Stomach (tissue), 9 donors: ENCODE data around the gene C11orf98. TPM values are rescaled to one million over a fixed set of nuclear protein-coding genes. Genes with fewer than 3 reads are reported as not detected.
"Not testable (repeated sequence)": the region's sequence is repeated elsewhere in the genome, so short reads cannot be mapped to it uniquely, and the experiment has no call there.

Experiments used
- DNase-seq, 2 donors: peaks; one replicate each; pipeline versions ENCODE4 v3.0.0 to v3.0.0-alpha.2; 2013 to 2019
- H3K27ac ChIP-seq, 5 donors: fragments of 200-600 bp in 4 of 5; sonication (generic) in 4 of 5; one replicate each; pipeline ENCODE4 v1.5.1; 2013 to 2019; ENCODE audit warnings: mild to moderate bottlenecking in 1 of 5, moderate library complexity in 1 of 5
- H3K27me3 ChIP-seq, 3 donors: fragments of 200-600 bp; sonication (generic); one replicate each; pipeline ENCODE4 v1.5.1; 2017 to 2019; ENCODE audit warnings: mixed run types in 1 of 3
- H3K36me3 ChIP-seq, 4 donors: fragments of 200-600 bp; sonication (generic); 1 replicate in 3 of 4; 2 replicates in 1 of 4; pipeline ENCODE4 v1.5.1; 2016 to 2019
- H3K4me1 ChIP-seq, 4 donors: fragments of 200-600 bp; sonication (generic); one replicate each; pipeline ENCODE4 v1.5.1; 2016 to 2019
- H3K4me3 ChIP-seq, 4 donors: fragments of 200-600 bp; sonication (generic) in 3 of 4; one replicate each; pipeline ENCODE4 v1.5.1; 2016 to 2019; ENCODE audit warnings: mild to moderate bottlenecking in 1 of 4
- H3K9me3 ChIP-seq, 4 donors: fragments of 200-600 bp; sonication (generic); one replicate each; pipeline ENCODE4 v1.5.1; 2016 to 2019
- EP300 ChIP-seq: sonication (generic); formaldehyde crosslinking; IDR thresholded peaks from one replicate; pipeline ENCODE4 v1.6.1; 2017; ENCODE audit warnings: antibody characterized with exemption
- POLR2A ChIP-seq, 4 donors: fragments of 450-650 bp; IDR thresholded peaks; one replicate each; pipeline ENCODE4 v1.6.1; 2016; ENCODE audit warnings: antibody characterized with exemption in 4 of 4, control low read depth in 2 of 4, mild to moderate bottlenecking in 1 of 4, moderate library complexity in 1 of 4
- POLR2AphosphoS5 ChIP-seq, 3 donors: sonication (generic); formaldehyde crosslinking; IDR thresholded peaks; one replicate each; pipeline ENCODE4 v1.6.1; 2016; ENCODE audit warnings: antibody characterized with exemption in 3 of 3
- WGBS, 5 donors: extraction: QIAGEN DNeasy Blood & Tissue Kit in 3 of 5; methylation state at CpG; one replicate each; pipeline versions ENCODE4 v1.1.5 to v1.1.7; 2013 to 2018; 5-methylcytosine and 5-hydroxymethylcytosine counted together
- intact Hi-C: fragments of 100-400 bp; cut with DNase I; formaldehyde crosslinking; loops from one replicate; pipeline ENCODE4 v1.15.1; 2023; ENCODE audit warnings: low total_unique reads
- polyA plus RNA-seq, 3 donors: library from polyadenylated mRNA; stranded (reverse); fragments of 200-250 nt; gene quantifications; one replicate each; pipeline ENCODE4 v1.2.3, GENCODE V29; 2013
- small RNA-seq, 4 donors: library from RNA; depleted of rRNA; stranded (forward); fragments of <200 nt; gene quantifications; one replicate each; pipeline ENCODE3, GENCODE V24; 2016
- total RNA-seq, 5 donors: library from RNA; depleted of rRNA; stranded (reverse); fragments of >200 nt; gene quantifications; one replicate each; pipeline versions ENCODE4 v1.1.0 to v1.2.3, GENCODE V29; 2014 to 2016
- TF ChIP-seq, protein P1 (sequence below), 7 experiments: fragments of 450-650 bp in 4 of 7; fragments of 200-600 bp in 3 of 7; sonication (generic) in 3 of 7; IDR thresholded peaks; one replicate each; pipeline ENCODE4 v1.5.1; 2016 to 2019; ENCODE audit warnings: antibody characterized with exemption in 7 of 7, control low read depth in 2 of 7, mild to moderate bottlenecking in 1 of 7
- donor health status: healthy with polysubstance abuse.
- donor health status: Bipolar disorder and iron deficiency.
- donor health status: healthy.

Gene C11orf98
- total and polyA plus RNA-seq, 8 donors: 5.8 to 179 (median 45.0) TPM

DNA sequence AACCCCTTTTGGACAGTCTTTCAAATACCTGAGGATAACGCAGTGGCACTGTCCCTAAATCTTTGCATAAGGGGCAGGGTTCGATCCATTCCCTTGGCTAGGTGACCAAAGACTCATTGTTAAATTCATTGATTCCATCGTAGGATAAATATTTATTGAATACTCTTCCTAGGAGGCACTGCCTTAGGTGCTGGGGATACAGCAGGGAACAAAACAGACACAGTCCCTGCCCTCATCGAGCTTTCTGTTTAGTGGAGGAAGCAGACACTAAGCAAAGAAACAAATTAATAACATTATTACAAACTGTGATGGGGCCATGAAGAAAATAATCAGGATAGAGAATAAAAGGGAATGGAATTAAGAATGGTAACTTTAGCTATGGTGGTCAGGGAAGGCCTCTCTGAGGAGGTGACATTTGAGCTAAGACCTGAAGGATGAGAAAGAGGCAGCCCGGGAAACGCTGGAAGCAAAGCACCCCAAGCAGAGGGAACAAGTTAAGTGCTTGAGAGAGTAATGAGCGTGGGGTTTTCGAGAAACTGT, 43.9 kb downstream of the C11orf98 start:
- TF ChIP-seq POLR2AphosphoS5 (IDR thresholded peaks at IDR 0.05): no peak
- TF ChIP-seq, protein P1, sequence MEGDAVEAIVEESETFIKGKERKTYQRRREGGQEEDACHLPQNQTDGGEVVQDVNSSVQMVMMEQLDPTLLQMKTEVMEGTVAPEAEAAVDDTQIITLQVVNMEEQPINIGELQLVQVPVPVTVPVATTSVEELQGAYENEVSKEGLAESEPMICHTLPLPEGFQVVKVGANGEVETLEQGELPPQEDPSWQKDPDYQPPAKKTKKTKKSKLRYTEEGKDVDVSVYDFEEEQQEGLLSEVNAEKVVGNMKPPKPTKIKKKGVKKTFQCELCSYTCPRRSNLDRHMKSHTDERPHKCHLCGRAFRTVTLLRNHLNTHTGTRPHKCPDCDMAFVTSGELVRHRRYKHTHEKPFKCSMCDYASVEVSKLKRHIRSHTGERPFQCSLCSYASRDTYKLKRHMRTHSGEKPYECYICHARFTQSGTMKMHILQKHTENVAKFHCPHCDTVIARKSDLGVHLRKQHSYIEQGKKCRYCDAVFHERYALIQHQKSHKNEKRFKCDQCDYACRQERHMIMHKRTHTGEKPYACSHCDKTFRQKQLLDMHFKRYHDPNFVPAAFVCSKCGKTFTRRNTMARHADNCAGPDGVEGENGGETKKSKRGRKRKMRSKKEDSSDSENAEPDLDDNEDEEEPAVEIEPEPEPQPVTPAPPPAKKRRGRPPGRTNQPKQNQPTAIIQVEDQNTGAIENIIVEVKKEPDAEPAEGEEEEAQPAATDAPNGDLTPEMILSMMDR (IDR thresholded peaks at IDR 0.05): no peak
- TF ChIP-seq POLR2A (IDR thresholded peaks at IDR 0.05): no peak
- no peak for TF ChIP-seq EP300
- 20 to 23% (median 22%) methylated on average over 8 of the region's 8 CpGs for WGBS, 5 donors
- intact Hi-C loops: no loop called here
- DNase-seq: no peak
- Histone ChIP-seq H3K4me3 (peak overlapping the region; percentile 68 to 82 (median 76)), H3K36me3 (peaks cover 12 to 43% (median 31%) of the 10 kb centered on the region in 4 donors), H3K9me3 (no peaks in the 10 kb centered on the region), H3K27ac (peak overlapping the region; percentile 71 to 94 (median 93)), H3K27me3 (no peaks in the 10 kb centered on the region), H3K4me1 (peaks cover 17 to 23% (median 20%) of the 10 kb centered on the region in 4 donors)

DNA sequence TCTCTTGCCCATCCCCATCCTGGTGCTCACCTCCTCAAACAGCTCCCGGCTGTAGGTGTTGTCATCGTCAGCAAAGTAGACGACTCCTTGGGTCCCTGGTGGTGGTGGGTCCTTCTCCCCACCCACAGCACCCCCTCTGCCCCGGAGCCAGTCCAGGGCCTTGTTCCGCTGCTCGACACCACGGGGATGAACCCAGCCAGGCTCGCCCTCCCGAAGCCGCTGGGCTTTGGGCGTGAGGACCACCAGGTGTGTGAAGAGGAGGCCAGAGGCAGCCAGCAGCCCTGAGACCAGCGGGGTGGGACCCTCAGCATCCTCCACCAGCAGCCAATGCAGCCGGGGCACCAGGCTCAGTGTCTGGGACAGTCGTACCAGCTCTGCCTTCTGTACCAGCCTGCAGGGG, 48.1 kb downstream of the C11orf98 start:
- H3K9me3 ChIP-seq, H3K27me3 ChIP-seq, H3K27ac ChIP-seq, DNase-seq, H3K4me3 ChIP-seq, intact Hi-C loops: not testable (repeated sequence)
- 89 to 97% (median 94%) methylated on average over 10 to 14 of the region's 14 CpGs for WGBS, 5 donors
- Histone ChIP-seq H3K4me1 (peaks cover 20 to 36% (median 28%) of the 10 kb centered on the region in 4 donors), H3K36me3 (peaks cover 0 to 43% (median 30%) of the 10 kb centered on the region in 4 donors)

DNA sequence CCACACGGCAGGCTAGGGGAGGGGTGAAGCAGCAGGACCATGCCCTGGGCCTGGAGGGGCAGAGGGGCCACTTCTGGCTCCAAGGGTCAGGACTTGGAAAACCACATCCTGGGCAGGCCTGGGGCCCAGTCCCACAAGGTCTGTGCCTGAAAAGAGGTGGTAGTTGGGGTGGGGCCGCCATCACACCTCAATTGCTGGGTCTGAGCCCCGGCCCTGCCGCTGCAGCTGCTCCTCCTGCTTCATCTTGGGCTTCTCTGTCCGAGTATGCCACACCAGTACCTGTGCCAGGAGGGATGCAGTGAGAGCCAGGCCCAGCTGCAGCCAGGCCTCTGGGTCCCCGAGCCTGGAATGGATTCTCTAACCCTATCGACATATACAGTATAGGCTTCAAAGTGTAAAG, 49.5 kb downstream of the C11orf98 start:
- intact Hi-C loops: no loop called here
- TF ChIP-seq POLR2A (IDR thresholded peaks at IDR 0.05): no peak
- TF ChIP-seq, protein P1 (IDR thresholded peaks at IDR 0.05): no peak
- no peak for TF ChIP-seq POLR2AphosphoS5 (IDR thresholded peaks at IDR 0.05)
- TF ChIP-seq EP300: no peak
- WGBS, 5 donors: 82 to 94% (median 85%) methylated on average over 3 to 7 of the region's 7 CpGs
- Histone ChIP-seq H3K4me3 (no peak overlapping the region), H3K4me1 (peaks cover 25 to 41% (median 30%) of the 10 kb centered on the region in 4 donors), H3K9me3 (no peaks in the 10 kb centered on the region), H3K27ac (no peak overlapping the region), H3K27me3 (no peaks in the 10 kb centered on the region), H3K36me3 (peaks cover 6 to 44% (median 35%) of the 10 kb centered on the region in 4 donors)
- no peak for DNase-seq

DNA sequence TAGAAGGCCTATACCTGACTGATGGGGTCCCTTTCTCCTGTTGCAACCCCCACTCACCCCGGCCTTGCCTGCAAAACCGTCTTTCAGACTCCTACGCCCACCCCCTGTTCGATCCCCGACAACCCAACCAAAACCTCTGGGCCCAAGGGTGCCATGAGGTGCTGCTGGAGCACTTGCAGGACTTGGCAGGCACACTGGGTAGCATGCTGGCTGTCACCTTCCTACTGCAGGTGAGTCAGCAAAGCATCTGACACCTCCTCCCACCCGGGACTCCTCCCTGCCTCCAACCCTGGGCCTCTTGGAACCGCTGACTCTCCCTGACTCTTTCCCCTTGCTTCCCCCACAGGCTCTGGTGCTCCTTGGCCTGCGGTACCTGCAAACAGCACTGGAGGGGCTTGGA, 50.7 kb downstream of the C11orf98 start:
- no peaks in the 10 kb centered on the region for H3K27me3 ChIP-seq
- H3K4me3 ChIP-seq: no peak overlapping the region
- H3K36me3 ChIP-seq: peaks cover 13 to 56% (median 46%) of the 10 kb centered on the region in 4 donors
- TF ChIP-seq POLR2AphosphoS5 (IDR thresholded peaks at IDR 0.05) (peak in 1 of 3 donors; percentile 23), POLR2A (IDR thresholded peaks at IDR 0.05) (no peak)
- H3K4me1 ChIP-seq: peaks cover 20 to 36% (median 28%) of the 10 kb centered on the region in 4 donors
- intact Hi-C loops: no loop called here
- peak overlapping the region in 4 of 5 donors; percentile 95 to 97 (median 96) for H3K27ac ChIP-seq
- H3K9me3 ChIP-seq: no peaks in the 10 kb centered on the region
- DNase-seq: peak; percentile 56 to 65
- 61 to 74% (median 65%) methylated on average over 7 to 8 of the region's 8 CpGs for WGBS, 5 donors

DNA sequence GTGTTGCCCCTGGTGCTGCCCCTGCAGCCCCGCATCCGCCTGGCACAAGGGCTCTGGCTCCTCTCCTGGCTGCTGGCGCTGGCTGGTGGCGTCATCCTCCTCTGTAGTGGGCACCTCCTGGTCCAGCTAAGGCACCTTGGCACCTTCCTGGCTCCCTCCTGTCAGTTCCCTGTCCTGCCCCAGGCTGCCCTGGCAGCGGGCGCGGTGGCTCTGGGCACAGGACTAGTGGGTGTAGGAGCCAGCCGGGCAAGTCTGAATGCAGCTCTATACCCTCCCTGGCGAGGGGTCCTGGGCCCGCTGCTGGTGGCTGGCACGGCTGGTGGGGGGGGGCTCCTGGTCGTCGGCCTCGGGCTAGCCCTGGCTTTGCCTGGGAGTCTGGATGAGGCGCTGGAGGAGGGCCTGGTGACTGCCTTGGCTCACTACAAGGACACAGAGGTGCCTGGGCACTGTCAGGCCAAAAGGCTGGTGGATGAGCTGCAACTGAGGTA, 51.7 kb downstream of the C11orf98 start:
- Histone ChIP-seq H3K4me1 (peaks cover 20 to 36% (median 28%) of the 10 kb centered on the region in 4 donors), H3K27ac (peak overlapping the region; percentile 83 to 97 (median 96)), H3K27me3 (no peaks in the 10 kb centered on the region), H3K9me3 (no peaks in the 10 kb centered on the region), H3K4me3 (peak overlapping the region; percentile 75 to 84 (median 76)), H3K36me3 (peaks cover 13 to 63% (median 51%) of the 10 kb centered on the region in 4 donors)
- WGBS, 5 donors: 27 to 47% (median 37%) methylated on average over 5 to 15 of the region's 15 CpGs
- DNase-seq: peak in 1 of 2 donors; percentile 32
- intact Hi-C loops: no loop called here
- TF ChIP-seq, protein P1 (IDR thresholded peaks at IDR 0.05): no peak
- no peak for TF ChIP-seq EP300
- TF ChIP-seq POLR2A (IDR thresholded peaks at IDR 0.05): no peak
- no peak for TF ChIP-seq POLR2AphosphoS5 (IDR thresholded peaks at IDR 0.05)

Small RNA genes within 50 kb of the gene (small RNA-seq; reads per million reads assigned to genes)
- 0 reads per million in 4 donors for gene SNORA57

Other genes starting within 250 kb of the C11orf98 start
- 10 to 100 TPM in 1 of 5 donors, 1 to 10 TPM in 1, not detected in 3; 2.6 to 11.2 TPM for gene SCGB1A1, start 246.2 kb downstream of the C11orf98 start, total RNA-seq
- gene SCGB1A1, start 246.2 kb downstream of the C11orf98 start, polyA plus RNA-seq: 10 to 100 TPM in 1 of 3 donors, not detected in 2; 53.9 TPM
- gene AHNAK, start 118.4 kb downstream of the C11orf98 start, total RNA-seq: 100 to 1,000 TPM; 550 to 693 (median 622) TPM
- 10 to 100 TPM; 37.4 to 76.8 (median 60.3) TPM for gene AHNAK, start 118.4 kb downstream of the C11orf98 start, polyA plus RNA-seq
- 1,000 to 10,000 TPM in 1 of 5 donors, 100 to 1,000 TPM in 4; 671 to 1,412 (median 779) TPM for gene EEF1G, start 91.3 kb downstream of the C11orf98 start, total RNA-seq
- 1,000 to 10,000 TPM; 1,415 to 1,760 (median 1,525) TPM for gene EEF1G, start 91.3 kb downstream of the C11orf98 start, polyA plus RNA-seq
- gene TUT1, start 73.7 kb downstream of the C11orf98 start, total RNA-seq: 10 to 100 TPM in 3 of 5 donors, 1 to 10 TPM in 2; 6.1 to 36.2 (median 12.3) TPM
- 10 to 100 TPM; 13.3 to 18.9 (median 16.3) TPM for gene TUT1, start 73.7 kb downstream of the C11orf98 start, polyA plus RNA-seq
- gene MTA2, start 63.3 kb downstream of the C11orf98 start, total RNA-seq: 100 to 1,000 TPM in 1 of 5 donors, 10 to 100 TPM in 4; 53.9 to 110 (median 85.3) TPM
- 10 to 100 TPM; 32.8 to 44.6 (median 34.7) TPM for gene MTA2, start 63.3 kb downstream of the C11orf98 start, polyA plus RNA-seq
- 100 to 1,000 TPM in 1 of 5 donors, 10 to 100 TPM in 4; 24.4 to 112 (median 51.8) TPM for gene EML3, start 52.4 kb downstream of the C11orf98 start, total RNA-seq
- gene EML3, start 52.4 kb downstream of the C11orf98 start, polyA plus RNA-seq: 10 to 100 TPM; 68.1 to 71.3 (median 69.2) TPM
- 1 to 10 TPM in 3 of 5 donors, under 1 TPM in 1, not detected in 1; 0.29 to 5.8 (median 2.8) TPM for gene ROM1, start 52.0 kb downstream of the C11orf98 start, total RNA-seq
- 10 to 100 TPM in 1 of 3 donors, 1 to 10 TPM in 2; 4.6 to 13.0 (median 5.1) TPM for gene ROM1, start 52.0 kb downstream of the C11orf98 start, polyA plus RNA-seq
- gene B3GAT3, start 43.2 kb downstream of the C11orf98 start, total RNA-seq: 10 to 100 TPM in 4 of 5 donors, 1 to 10 TPM in 1; 5.2 to 50.8 (median 13.8) TPM
- 10 to 100 TPM; 18.5 to 38.8 (median 27.6) TPM for gene B3GAT3, start 43.2 kb downstream of the C11orf98 start, polyA plus RNA-seq
- gene GANAB, start 18.6 kb downstream of the C11orf98 start, total RNA-seq: 100 to 1,000 TPM in 2 of 5 donors, 10 to 100 TPM in 3; 66.0 to 155 (median 95.5) TPM
- 10 to 100 TPM; 21.4 to 70.7 (median 66.2) TPM for gene GANAB, start 18.6 kb downstream of the C11orf98 start, polyA plus RNA-seq
- gene INTS5, start 11.9 kb downstream of the C11orf98 start, total RNA-seq: 10 to 100 TPM in 4 of 5 donors, 1 to 10 TPM in 1; 5.8 to 16.7 (median 15.1) TPM
- gene INTS5, start 11.9 kb downstream of the C11orf98 start, polyA plus RNA-seq: 1 to 10 TPM; 5.9 to 7.2 (median 7.2) TPM
- gene CSKMT, start 102 bp upstream of the C11orf98 start, total RNA-seq: 1 to 10 TPM in 4 of 5 donors, not detected in 1; 3.5 to 7.6 (median 4.9) TPM
- gene CSKMT, start 102 bp upstream of the C11orf98 start, polyA plus RNA-seq: 10 to 100 TPM in 2 of 3 donors, 1 to 10 TPM in 1; 8.7 to 25.5 (median 19.9) TPM
- gene UQCC3, start 6.5 kb upstream of the C11orf98 start, total RNA-seq: 10 to 100 TPM in 2 of 5 donors, 1 to 10 TPM in 3; 4.2 to 49.8 (median 8.1) TPM
- gene UQCC3, start 6.5 kb upstream of the C11orf98 start, polyA plus RNA-seq: 10 to 100 TPM; 16.2 to 30.3 (median 20.9) TPM
- 10 to 100 TPM in 3 of 5 donors, 1 to 10 TPM in 1, under 1 TPM in 1; 0.45 to 56.6 (median 10.3) TPM for gene LBHD1, start 7.1 kb upstream of the C11orf98 start, total RNA-seq
- 1 to 10 TPM; 4.9 to 6.8 (median 5.5) TPM for gene LBHD1, start 7.1 kb upstream of the C11orf98 start, polyA plus RNA-seq
- 100 to 1,000 TPM in 3 of 5 donors, 10 to 100 TPM in 2; 78.6 to 236 (median 151) TPM for gene UBXN1, start 13.9 kb upstream of the C11orf98 start, total RNA-seq
- gene UBXN1, start 13.9 kb upstream of the C11orf98 start, polyA plus RNA-seq: 100 to 1,000 TPM; 113 to 236 (median 194) TPM
- gene LRRN4CL, start 24.3 kb upstream of the C11orf98 start, total RNA-seq: 10 to 100 TPM in 2 of 5 donors, 1 to 10 TPM in 3; 4.0 to 20.0 (median 8.2) TPM
- 1 to 10 TPM; 1.6 to 4.6 (median 1.8) TPM for gene LRRN4CL, start 24.3 kb upstream of the C11orf98 start, polyA plus RNA-seq
- gene BSCL2, start 42.2 kb upstream of the C11orf98 start, total RNA-seq: 100 to 1,000 TPM in 3 of 5 donors, 10 to 100 TPM in 2; 29.9 to 144 (median 110) TPM
- gene BSCL2, start 42.2 kb upstream of the C11orf98 start, polyA plus RNA-seq: 10 to 100 TPM; 63.4 to 95.9 (median 92.6) TPM
- gene GNG3, start 42.5 kb upstream of the C11orf98 start, total RNA-seq: not detected
- gene GNG3, start 42.5 kb upstream of the C11orf98 start, polyA plus RNA-seq: under 1 TPM in 1 of 3 donors, not detected in 2; 0.75 TPM
- gene HNRNPUL2, start 62.2 kb upstream of the C11orf98 start, total RNA-seq: 10 to 100 TPM; 10.3 to 73.5 (median 36.0) TPM
- gene HNRNPUL2, start 62.2 kb upstream of the C11orf98 start, polyA plus RNA-seq: 10 to 100 TPM; 25.1 to 28.6 (median 27.3) TPM
- gene TTC9C, start 63.3 kb upstream of the C11orf98 start, total RNA-seq: 10 to 100 TPM in 1 of 5 donors, 1 to 10 TPM in 3, under 1 TPM in 1; 0.89 to 26.6 (median 8.2) TPM
- 10 to 100 TPM; 16.6 to 33.6 (median 26.0) TPM for gene TTC9C, start 63.3 kb upstream of the C11orf98 start, polyA plus RNA-seq
- gene ZBTB3, start 89.0 kb upstream of the C11orf98 start, total RNA-seq: 10 to 100 TPM in 2 of 5 donors, 1 to 10 TPM in 2, not detected in 1; 4.2 to 16.5 (median 9.5) TPM
- gene ZBTB3, start 89.0 kb upstream of the C11orf98 start, polyA plus RNA-seq: 1 to 10 TPM; 3.3 to 6.9 (median 3.4) TPM
- 10 to 100 TPM in 4 of 5 donors, 1 to 10 TPM in 1; 3.8 to 95.5 (median 23.9) TPM for gene POLR2G, start 96.4 kb upstream of the C11orf98 start, total RNA-seq
- gene POLR2G, start 96.4 kb upstream of the C11orf98 start, polyA plus RNA-seq: 100 to 1,000 TPM in 1 of 3 donors, 10 to 100 TPM in 2; 85.8 to 119 (median 88.7) TPM
- gene TAF6L, start 106.2 kb upstream of the C11orf98 start, total RNA-seq: 10 to 100 TPM in 4 of 5 donors, 1 to 10 TPM in 1; 4.6 to 35.0 (median 11.0) TPM
- 10 to 100 TPM in 2 of 3 donors, 1 to 10 TPM in 1; 7.5 to 19.7 (median 19.3) TPM for gene TAF6L, start 106.2 kb upstream of the C11orf98 start, polyA plus RNA-seq
- 100 to 1,000 TPM in 1 of 5 donors, 10 to 100 TPM in 3, not detected in 1; 26.1 to 135 (median 85.5) TPM for gene TMEM179B, start 122.2 kb upstream of the C11orf98 start, total RNA-seq
- 10 to 100 TPM; 28.3 to 68.6 (median 32.1) TPM for gene TMEM179B, start 122.2 kb upstream of the C11orf98 start, polyA plus RNA-seq
- 10 to 100 TPM in 2 of 5 donors, 1 to 10 TPM in 1, under 1 TPM in 1, not detected in 1; 0.89 to 14.9 (median 10.7) TPM for gene TMEM223, start 126.8 kb upstream of the C11orf98 start, total RNA-seq
- 10 to 100 TPM; 10.2 to 28.2 (median 17.7) TPM for gene TMEM223, start 126.8 kb upstream of the C11orf98 start, polyA plus RNA-seq
- 10 to 100 TPM; 30.7 to 83.5 (median 56.5) TPM for gene NXF1, start 140.2 kb upstream of the C11orf98 start, total RNA-seq
- gene NXF1, start 140.2 kb upstream of the C11orf98 start, polyA plus RNA-seq: 100 to 1,000 TPM in 1 of 3 donors, 10 to 100 TPM in 2; 23.5 to 138 (median 49.6) TPM
- gene STX5, start 166.8 kb upstream of the C11orf98 start, total RNA-seq: 10 to 100 TPM in 4 of 5 donors, 1 to 10 TPM in 1; 8.2 to 48.1 (median 24.2) TPM
- 10 to 100 TPM; 21.7 to 44.6 (median 29.3) TPM for gene STX5, start 166.8 kb upstream of the C11orf98 start, polyA plus RNA-seq
- gene TEX54, start 167.6 kb upstream of the C11orf98 start, total RNA-seq: not detected
- gene TEX54, start 167.6 kb upstream of the C11orf98 start, polyA plus RNA-seq: not detected
- 10 to 100 TPM; 27.7 to 57.6 (median 41.2) TPM for gene WDR74, start 174.4 kb upstream of the C11orf98 start, total RNA-seq
- gene WDR74, start 174.4 kb upstream of the C11orf98 start, polyA plus RNA-seq: 10 to 100 TPM; 47.2 to 67.9 (median 48.8) TPM
- gene SLC3A2, start 215.7 kb upstream of the C11orf98 start, total RNA-seq: 100 to 1,000 TPM in 4 of 5 donors, 10 to 100 TPM in 1; 70.7 to 255 (median 141) TPM
- 100 to 1,000 TPM in 1 of 3 donors, 10 to 100 TPM in 2; 36.0 to 176 (median 51.6) TPM for gene SLC3A2, start 215.7 kb upstream of the C11orf98 start, polyA plus RNA-seq